ENCODE measurements around the gene TTC5.
A peak's percentile ranks its signal among the peaks of the same experiment; 100 is the strongest.
"Not testable (repeated sequence)": the region's sequence is repeated elsewhere in the genome, so short reads cannot be mapped to it uniquely, and the experiment has no call there.

Gene TTC5

DNA sequence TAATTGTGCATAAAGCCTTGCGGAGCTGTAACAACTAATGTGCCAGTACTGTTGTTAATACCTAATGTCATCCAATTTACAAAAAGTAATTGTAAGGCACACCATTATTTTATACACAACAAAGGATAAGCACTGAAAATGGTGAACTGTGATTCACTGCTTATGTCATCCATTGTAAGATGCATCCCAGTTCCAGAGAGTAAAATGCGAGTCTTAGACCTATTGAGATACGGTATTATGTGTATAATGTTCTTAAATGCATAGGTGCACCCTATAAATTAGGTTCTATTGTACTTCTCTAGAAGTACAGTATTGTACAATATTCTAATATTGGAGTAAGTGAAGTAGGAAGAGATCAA is 38.1 kb upstream of the TTC5 start:
- peak overlapping the region; percentile 68 for H3K4me3 ChIP-seq (ENCODE audit: insufficient read depth, low read length, poor library complexity, severe bottlenecking)
- peak overlapping the region; percentile 81 for H2AFZ ChIP-seq (ENCODE audit: low read depth, low read length, severe bottlenecking)
- H3K79me2 ChIP-seq (ENCODE audit: insufficient read depth, low read length) = peaks cover 18% of the 10 kb centered on the region
- no peaks in the 10 kb centered on the region for H4K20me1 ChIP-seq (ENCODE audit: low read depth, low read length)
- no peaks in the 10 kb centered on the region for H3K9me3 ChIP-seq (ENCODE audit: insufficient read depth, low read length)
- H3K36me3 ChIP-seq (ENCODE audit: low read length) = peaks cover 11% of the 10 kb centered on the region; the same call in 1 of the 2 replicates
- no peaks in the 10 kb centered on the region for H3K27me3 ChIP-seq (ENCODE audit: low read length)
- H3K27ac ChIP-seq (ENCODE audit: low read depth, low read length) = peak overlapping the region; percentile 64
- peak overlapping the region; percentile 72 for H3K9ac ChIP-seq (ENCODE audit: low read length)
- TF ChIP-seq, protein P1, sequence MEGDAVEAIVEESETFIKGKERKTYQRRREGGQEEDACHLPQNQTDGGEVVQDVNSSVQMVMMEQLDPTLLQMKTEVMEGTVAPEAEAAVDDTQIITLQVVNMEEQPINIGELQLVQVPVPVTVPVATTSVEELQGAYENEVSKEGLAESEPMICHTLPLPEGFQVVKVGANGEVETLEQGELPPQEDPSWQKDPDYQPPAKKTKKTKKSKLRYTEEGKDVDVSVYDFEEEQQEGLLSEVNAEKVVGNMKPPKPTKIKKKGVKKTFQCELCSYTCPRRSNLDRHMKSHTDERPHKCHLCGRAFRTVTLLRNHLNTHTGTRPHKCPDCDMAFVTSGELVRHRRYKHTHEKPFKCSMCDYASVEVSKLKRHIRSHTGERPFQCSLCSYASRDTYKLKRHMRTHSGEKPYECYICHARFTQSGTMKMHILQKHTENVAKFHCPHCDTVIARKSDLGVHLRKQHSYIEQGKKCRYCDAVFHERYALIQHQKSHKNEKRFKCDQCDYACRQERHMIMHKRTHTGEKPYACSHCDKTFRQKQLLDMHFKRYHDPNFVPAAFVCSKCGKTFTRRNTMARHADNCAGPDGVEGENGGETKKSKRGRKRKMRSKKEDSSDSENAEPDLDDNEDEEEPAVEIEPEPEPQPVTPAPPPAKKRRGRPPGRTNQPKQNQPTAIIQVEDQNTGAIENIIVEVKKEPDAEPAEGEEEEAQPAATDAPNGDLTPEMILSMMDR (IDR thresholded peaks at IDR 0.05; ENCODE audit: insufficient read depth, low read length, poor library complexity, severe bottlenecking) = no peak
- no peak for TF ChIP-seq EZH2phosphoT487 (conservative IDR thresholded peaks at IDR 0.05; ENCODE audit: low read length)
- no peaks in the 10 kb centered on the region for H3K9me2 ChIP-seq (replicated peaks; ENCODE audit: insufficient read depth, low read length)
- peak overlapping the region; percentile 74 for H3K4me2 ChIP-seq (ENCODE audit: low read depth, low read length, poor library complexity, severe bottlenecking)
- H3F3A ChIP-seq (ENCODE audit: insufficient read depth) = peaks cover 26% of the 10 kb centered on the region

DNA sequence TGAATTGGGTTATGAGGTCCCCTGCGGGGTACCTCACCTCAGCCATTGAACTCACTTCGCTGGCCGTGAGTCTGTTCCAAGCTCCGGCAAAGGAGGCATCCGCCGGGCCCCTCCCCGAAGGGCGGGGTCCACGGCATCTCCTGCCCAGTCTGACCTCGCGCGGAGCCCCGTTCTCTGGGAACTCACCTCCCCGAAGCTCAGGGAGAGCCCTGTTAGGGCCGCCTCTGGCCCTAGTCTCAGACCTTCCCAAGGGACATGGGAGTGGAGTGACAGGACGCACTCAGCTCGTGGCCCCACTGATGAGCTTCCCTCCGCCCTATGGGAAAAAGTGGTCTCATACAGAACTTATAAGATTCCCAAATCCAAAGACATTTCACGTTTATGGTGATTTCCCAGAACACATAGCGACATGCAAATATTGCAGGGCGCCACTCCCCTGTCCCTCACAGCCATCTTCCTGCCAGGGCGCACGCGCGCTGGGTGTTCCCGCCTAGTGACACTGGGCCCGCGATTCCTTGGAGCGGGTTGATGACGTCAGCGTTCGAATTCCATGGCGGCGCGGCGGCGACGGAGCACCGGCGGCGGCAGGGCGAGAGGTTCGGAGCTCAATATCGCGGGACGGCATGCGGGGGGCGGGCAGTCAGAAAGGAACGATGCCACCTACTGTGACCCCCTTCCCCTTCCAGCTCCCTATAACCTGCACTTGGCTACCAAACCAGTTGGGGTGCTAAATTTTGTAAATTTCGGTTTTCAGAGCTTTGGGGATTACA is 37.5 kb upstream of the TTC5 start, which contains the start of gene PARP2:
PARP2 (plus strand) TSS at position 544 of the 770 bp plus-strand sequence; CDS start at position 551, 7 bp downstream.
- peak within 1 kb of the TSS; percentile 64 for H3K27ac ChIP-seq (ENCODE audit: low read depth, low read length)
- no peaks in the 10 kb centered on the region for H3K9me3 ChIP-seq (ENCODE audit: insufficient read depth, low read length)
- peak within 1 kb of the TSS; percentile 72 for H3K9ac ChIP-seq (ENCODE audit: low read length)
- H4K20me1 ChIP-seq (ENCODE audit: low read depth, low read length) = no peaks in the 10 kb centered on the region
- TF ChIP-seq, protein P1 (IDR thresholded peaks at IDR 0.05; ENCODE audit: insufficient read depth, low read length, poor library complexity, severe bottlenecking) = no peak
- TF ChIP-seq EZH2phosphoT487 (conservative IDR thresholded peaks at IDR 0.05; ENCODE audit: low read length) = no peak
- H3K4me3 ChIP-seq (ENCODE audit: insufficient read depth, low read length, poor library complexity, severe bottlenecking) = peak within 1 kb of the TSS; percentile 68
- H3F3A ChIP-seq (ENCODE audit: insufficient read depth) = peaks cover 26% of the 10 kb centered on the region
- peak within 1 kb of the TSS; percentile 74 for H3K4me2 ChIP-seq (ENCODE audit: low read depth, low read length, poor library complexity, severe bottlenecking)
- peaks cover 11% of the 10 kb centered on the region; the same call in 1 of the 2 replicates for H3K36me3 ChIP-seq (ENCODE audit: low read length)
- H2AFZ ChIP-seq (ENCODE audit: low read depth, low read length, severe bottlenecking) = peak within 1 kb of the TSS; percentile 87
- no peaks in the 10 kb centered on the region for H3K27me3 ChIP-seq (ENCODE audit: low read length)
- H3K79me2 ChIP-seq (ENCODE audit: insufficient read depth, low read length) = peaks cover 18% of the 10 kb centered on the region
- H3K9me2 ChIP-seq (replicated peaks; ENCODE audit: insufficient read depth, low read length) = no peaks in the 10 kb centered on the region

DNA sequence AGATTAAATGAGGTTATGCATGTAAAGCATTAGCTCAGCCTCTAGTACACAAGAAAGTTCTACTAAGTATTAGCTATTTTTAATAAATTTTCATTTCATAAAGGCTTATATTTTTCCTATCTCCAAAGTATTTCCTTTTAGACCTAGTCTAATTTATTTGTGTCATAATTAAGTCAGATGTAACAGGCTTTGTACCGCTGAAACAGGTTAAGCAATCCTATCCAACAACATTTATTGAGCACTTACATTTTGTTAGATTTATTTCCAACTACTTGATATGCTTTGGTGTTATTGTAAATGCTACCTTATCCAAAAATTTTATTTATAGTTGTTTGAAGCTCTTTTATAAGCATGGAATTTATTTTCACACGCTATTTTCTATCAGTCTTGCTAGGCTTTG is 35.9 kb upstream of the TTC5 start:
- peak overlapping the region; percentile 64; the same call in 1 of the 2 replicates for H3K27ac ChIP-seq (ENCODE audit: low read depth, low read length)
- H3K36me3 ChIP-seq (ENCODE audit: low read length) = peaks cover 2% of the 10 kb centered on the region; the same call in 1 of the 2 replicates
- peak overlapping the region; percentile 68 for H3K4me3 ChIP-seq (ENCODE audit: insufficient read depth, low read length, poor library complexity, severe bottlenecking)
- H3K9ac ChIP-seq (ENCODE audit: low read length) = peak overlapping the region; percentile 72
- no peaks in the 10 kb centered on the region for H3K9me2 ChIP-seq (replicated peaks; ENCODE audit: insufficient read depth, low read length)
- H3F3A ChIP-seq (ENCODE audit: insufficient read depth) = peaks cover 26% of the 10 kb centered on the region
- H3K9me3 ChIP-seq (ENCODE audit: insufficient read depth, low read length) = no peaks in the 10 kb centered on the region
- H3K4me2 ChIP-seq (ENCODE audit: low read depth, low read length, poor library complexity, severe bottlenecking) = peak overlapping the region; percentile 74
- H2AFZ ChIP-seq (ENCODE audit: low read depth, low read length, severe bottlenecking) = peak overlapping the region; percentile 87
- TF ChIP-seq, protein P1 (IDR thresholded peaks at IDR 0.05; ENCODE audit: insufficient read depth, low read length, poor library complexity, severe bottlenecking) = no peak
- no peak for TF ChIP-seq EZH2phosphoT487 (conservative IDR thresholded peaks at IDR 0.05; ENCODE audit: low read length)
- peaks cover 18% of the 10 kb centered on the region for H3K79me2 ChIP-seq (ENCODE audit: insufficient read depth, low read length)
- H4K20me1 ChIP-seq (ENCODE audit: low read depth, low read length) = no peaks in the 10 kb centered on the region
- no peaks in the 10 kb centered on the region for H3K27me3 ChIP-seq (ENCODE audit: low read length)

DNA sequence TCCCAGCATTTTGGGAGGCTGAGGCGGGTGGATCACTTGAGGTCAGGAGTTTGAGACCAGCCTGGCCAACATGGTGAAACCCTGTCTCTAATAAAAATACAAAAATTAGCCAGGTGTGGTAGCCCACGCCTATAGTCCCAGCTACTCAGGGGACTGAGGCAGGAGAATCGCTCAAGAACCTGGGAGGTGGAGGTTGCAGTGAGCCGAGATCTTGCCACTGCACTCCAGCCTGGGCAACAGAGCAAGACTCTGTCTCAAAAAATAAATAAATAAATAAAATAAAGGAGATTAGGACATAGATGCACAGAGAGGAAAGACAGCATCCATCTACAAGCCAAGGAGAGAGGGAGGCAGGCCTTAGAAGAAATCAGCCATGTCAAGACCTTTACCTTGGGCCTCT is 35.3 kb upstream of the TTC5 start:
- H3K36me3 ChIP-seq (ENCODE audit: low read length); H3K27ac ChIP-seq (ENCODE audit: low read depth, low read length); H3K27me3 ChIP-seq (ENCODE audit: low read length); H3K9me2 ChIP-seq (replicated peaks; ENCODE audit: insufficient read depth, low read length); H4K20me1 ChIP-seq (ENCODE audit: low read depth, low read length); H3K4me3 ChIP-seq (ENCODE audit: insufficient read depth, low read length, poor library complexity, severe bottlenecking); H3K9me3 ChIP-seq (ENCODE audit: insufficient read depth, low read length); H2AFZ ChIP-seq (ENCODE audit: low read depth, low read length, severe bottlenecking); H3K9ac ChIP-seq (ENCODE audit: low read length): not testable (repeated sequence)
- peaks cover 26% of the 10 kb centered on the region for H3F3A ChIP-seq (ENCODE audit: insufficient read depth)
- peaks cover 18% of the 10 kb centered on the region for H3K79me2 ChIP-seq (ENCODE audit: insufficient read depth, low read length)
- H3K4me2 ChIP-seq (ENCODE audit: low read depth, low read length, poor library complexity, severe bottlenecking) = peak overlapping the region; percentile 74
